D721Med (cell line): ENCODE data around the gene FAM53B.

Source experiments
- DNase-seq: peaks from one replicate; pipeline ENCODE4 v3.0.0; 2011; ENCODE audit warnings: low spot score; ENCODE audit not compliant: insufficient read length
- FAIRE-seq: peaks from 2 replicates; lab custom pipeline; 2011; peaks lifted over from hg19 to GRCh38; lab: Jason Lieb, UNC
- CTCF ChIP-seq: IDR thresholded peaks from 2 replicates; pipeline ENCODE4 v1.5.1; 2012; ENCODE audit warnings: mild to moderate bottlenecking, control low read depth; ENCODE audit not compliant: insufficient read depth; ENCODE audit errors: missing control alignments

FAM53B gene

GRCh38 chr10:124598196-124598595, 146.0 kb downstream of the FAM53B start:
- no peak for TF ChIP-seq CTCF
- no peak for DNase-seq
- FAIRE-seq, result no peak

GRCh38 chr10:124597846-124598165, 146.4 kb downstream of the FAM53B start:
- FAIRE-seq (no peak), DNase-seq (no peak)
- TF ChIP-seq CTCF, result no peak

- FAIRE-seq (no peak), DNase-seq (no peak)
- no peak for TF ChIP-seq CTCF
Measured at GRCh38 chr10:124596962-124597845, 147.0 kb downstream of the FAM53B start.

GRCh38 chr10:124596116-124596785, 147.9 kb downstream of the FAM53B start:
- no peak for TF ChIP-seq CTCF
- FAIRE-seq (no peak), DNase-seq (no peak)

- no peak for FAIRE-seq
- no peak for TF ChIP-seq CTCF
- no peak for DNase-seq
Measured at GRCh38 chr10:124595143-124595883, 148.9 kb downstream of the FAM53B start.

GRCh38 chr10:124594240-124594639, 149.9 kb downstream of the FAM53B start:
- no peak for DNase-seq
- TF ChIP-seq CTCF, result no peak
- no peak for FAIRE-seq
